ENCODE results near the gene SNX19. TPM values are rescaled to one million over a fixed set of nuclear protein-coding genes. Genes with fewer than 3 reads are reported as not detected.

Gene SNX19
- total and polyA plus RNA-seq, 2 experiments from 2014 or later: 5.2 to 30.0 TPM

DNA sequence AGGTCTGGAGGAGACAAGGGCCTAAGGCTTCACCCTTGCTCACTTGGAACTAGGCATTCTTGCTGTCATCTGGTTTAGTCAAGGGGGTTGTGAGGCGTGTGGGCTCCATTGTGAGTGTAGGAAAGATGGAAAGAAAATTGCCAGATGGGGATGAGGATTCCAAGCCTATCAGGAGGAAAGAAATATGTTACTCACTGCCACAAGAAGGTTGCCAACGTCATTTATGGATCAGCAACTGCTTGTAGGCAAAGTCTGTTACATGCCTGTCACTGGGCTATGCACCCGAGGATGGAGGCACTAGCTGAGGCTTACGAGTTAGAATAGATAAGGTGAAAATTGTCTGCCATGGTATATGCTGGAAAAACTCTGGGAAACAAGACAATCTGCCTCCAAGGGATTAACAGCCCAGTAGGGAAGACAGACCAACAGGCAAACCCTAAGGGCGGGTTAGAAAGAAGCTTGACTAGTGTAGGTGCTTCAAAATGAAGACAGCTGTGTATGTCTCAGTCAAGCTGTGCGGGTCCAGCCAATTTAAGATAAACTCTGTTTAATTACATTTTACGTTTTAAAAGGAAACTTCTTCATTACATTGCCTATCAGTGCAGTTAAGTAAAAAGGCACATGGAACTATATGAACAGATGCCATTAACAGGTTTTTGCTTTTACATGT is 47.4 kb downstream of the SNX19 start:
- Histone ChIP-seq H2AFZ (no peak overlapping the region), H3K27ac (ENCODE audit: low read depth) (no peak overlapping the region), H3K79me2 (replicated peaks; ENCODE audit: insufficient read depth) (no peaks in the 10 kb centered on the region), H3K36me3 (ENCODE audit: insufficient read depth) (no peaks in the 10 kb centered on the region), H3K27me3 (ENCODE audit: insufficient read depth) (no peaks in the 10 kb centered on the region), H3F3A (replicated peaks; ENCODE audit: low read depth) (no peaks in the 10 kb centered on the region), H3K4me1 (ENCODE audit: insufficient read depth) (no peaks in the 10 kb centered on the region; the same call in 1 of the 2 replicates), H4K20me1 (replicated peaks; ENCODE audit: insufficient read depth) (0 out of 2 replicates have a peak, but pooled peaks cover 3% of the 10 kb centered on the region), H3K4me3 (no peak overlapping the region), H3K4me2 (no peak overlapping the region), H3K9me2 (ENCODE audit: insufficient read depth) (no peaks in the 10 kb centered on the region)
- TF ChIP-seq POLR2AphosphoS5 (IDR thresholded peaks at IDR 0.05; ENCODE audit: low read depth): no peak
- TF ChIP-seq CREB1 (CRISPR knock-in tag; IDR thresholded peaks at IDR 0.05; ENCODE audit: low read depth): no peak
- TF ChIP-seq CTCF (conservative IDR thresholded peaks at IDR 0.05; ENCODE audit: low read depth in 2 of 2): no peak
- no peak for TF ChIP-seq ZNF114 (CRISPR knock-in tag; IDR thresholded peaks at IDR 0.05)
- TF ChIP-seq JUNB (IDR thresholded peaks at IDR 0.05; ENCODE audit: unreplicated experiment): no peak
- TF ChIP-seq NANOG (IDR thresholded peaks at IDR 0.05; ENCODE audit: borderline replicate concordance): no peak
- TF ChIP-seq ZNF331 (CRISPR knock-in tag; IDR thresholded peaks at IDR 0.05; ENCODE audit: low read depth): no peak
- TF ChIP-seq, protein P1, sequence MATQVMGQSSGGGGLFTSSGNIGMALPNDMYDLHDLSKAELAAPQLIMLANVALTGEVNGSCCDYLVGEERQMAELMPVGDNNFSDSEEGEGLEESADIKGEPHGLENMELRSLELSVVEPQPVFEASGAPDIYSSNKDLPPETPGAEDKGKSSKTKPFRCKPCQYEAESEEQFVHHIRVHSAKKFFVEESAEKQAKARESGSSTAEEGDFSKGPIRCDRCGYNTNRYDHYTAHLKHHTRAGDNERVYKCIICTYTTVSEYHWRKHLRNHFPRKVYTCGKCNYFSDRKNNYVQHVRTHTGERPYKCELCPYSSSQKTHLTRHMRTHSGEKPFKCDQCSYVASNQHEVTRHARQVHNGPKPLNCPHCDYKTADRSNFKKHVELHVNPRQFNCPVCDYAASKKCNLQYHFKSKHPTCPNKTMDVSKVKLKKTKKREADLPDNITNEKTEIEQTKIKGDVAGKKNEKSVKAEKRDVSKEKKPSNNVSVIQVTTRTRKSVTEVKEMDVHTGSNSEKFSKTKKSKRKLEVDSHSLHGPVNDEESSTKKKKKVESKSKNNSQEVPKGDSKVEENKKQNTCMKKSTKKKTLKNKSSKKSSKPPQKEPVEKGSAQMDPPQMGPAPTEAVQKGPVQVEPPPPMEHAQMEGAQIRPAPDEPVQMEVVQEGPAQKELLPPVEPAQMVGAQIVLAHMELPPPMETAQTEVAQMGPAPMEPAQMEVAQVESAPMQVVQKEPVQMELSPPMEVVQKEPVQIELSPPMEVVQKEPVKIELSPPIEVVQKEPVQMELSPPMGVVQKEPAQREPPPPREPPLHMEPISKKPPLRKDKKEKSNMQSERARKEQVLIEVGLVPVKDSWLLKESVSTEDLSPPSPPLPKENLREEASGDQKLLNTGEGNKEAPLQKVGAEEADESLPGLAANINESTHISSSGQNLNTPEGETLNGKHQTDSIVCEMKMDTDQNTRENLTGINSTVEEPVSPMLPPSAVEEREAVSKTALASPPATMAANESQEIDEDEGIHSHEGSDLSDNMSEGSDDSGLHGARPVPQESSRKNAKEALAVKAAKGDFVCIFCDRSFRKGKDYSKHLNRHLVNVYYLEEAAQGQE (IDR thresholded peaks at IDR 0.05; ENCODE audit: unreplicated experiment): no peak
- TF ChIP-seq STAT1 (IDR thresholded peaks at IDR 0.05; ENCODE audit: unreplicated experiment): no peak
- TF ChIP-seq, protein P2, sequence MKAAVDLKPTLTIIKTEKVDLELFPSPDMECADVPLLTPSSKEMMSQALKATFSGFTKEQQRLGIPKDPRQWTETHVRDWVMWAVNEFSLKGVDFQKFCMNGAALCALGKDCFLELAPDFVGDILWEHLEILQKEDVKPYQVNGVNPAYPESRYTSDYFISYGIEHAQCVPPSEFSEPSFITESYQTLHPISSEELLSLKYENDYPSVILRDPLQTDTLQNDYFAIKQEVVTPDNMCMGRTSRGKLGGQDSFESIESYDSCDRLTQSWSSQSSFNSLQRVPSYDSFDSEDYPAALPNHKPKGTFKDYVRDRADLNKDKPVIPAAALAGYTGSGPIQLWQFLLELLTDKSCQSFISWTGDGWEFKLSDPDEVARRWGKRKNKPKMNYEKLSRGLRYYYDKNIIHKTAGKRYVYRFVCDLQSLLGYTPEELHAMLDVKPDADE (IDR thresholded peaks at IDR 0.05): no peak
- TF ChIP-seq ZNF462 (CRISPR knock-in tag; IDR thresholded peaks at IDR 0.05): no peak
- TF ChIP-seq EZH2 (IDR thresholded peaks at IDR 0.05; ENCODE audit: low read depth, unreplicated experiment): no peak
- TF ChIP-seq EZH2phosphoT487 (IDR thresholded peaks at IDR 0.05; ENCODE audit: unreplicated experiment): no peak
- Mint-ChIP-seq H3K27me3 (ENCODE audit: insufficient read depth, low read depth, poor library complexity) (peaks cover 5% of the 10 kb centered on the region), H3K4me1 (peaks cover 10% of the 10 kb centered on the region), H3K9me3 (no peaks in the 10 kb centered on the region), H3K36me3 (ENCODE audit: low read depth) (no peaks in the 10 kb centered on the region), H3K27ac (no peak overlapping the region), H3K4me3 (no peak overlapping the region)
- ATAC-seq (no peak), DNase-seq (ENCODE audit: low spot score) (no peak)

Measured in GM23338 (cell line).